IMR-90 (cell line): ENCODE measurements around the gene CERS6. TPM values are rescaled to one million over a fixed set of nuclear protein-coding genes. Genes with fewer than 3 reads are reported as not detected.

Experiments used
- ATAC-seq: fragments of 200-7000 bp; cut with Tn5 transposase; 2 replicates; pipeline ENCODE4 v1.9.1; 2020; ENCODE audit warnings: low read depth, mild to moderate bottlenecking, moderate library complexity
- BruUV-seq: library from RNA; stranded (reverse); fragments of 400-500 nt; replicated peaks from 2 replicates; lab custom pipeline; 2021; lab: Mats Ljungman, UMichigan
- CTCF ChIA-PET: fragments of 300-600 bp; formaldehyde crosslinking; extraction: SDS; loops from one replicate; lab custom pipeline; 2021; ENCODE audit warnings: antibody characterized with exemption; lab: Yijun Ruan, JAX
- POLR2A ChIA-PET: fragments of 300-600 bp; sonication (Branson Sonifier 250); formaldehyde crosslinking; loops from one replicate; lab custom pipeline; 2022; ENCODE audit warnings: antibody characterized with exemption; ENCODE audit not compliant: unreplicated experiment; lab: Charles Lee
- DNase-seq: peaks from one replicate; pipeline ENCODE4 v3.0.0; 2013
- H2AFZ ChIP-seq: replicated peaks from 2 replicates; pipeline ENCODE3; 2013; ENCODE audit warnings: low read length, mild to moderate bottlenecking; ENCODE audit not compliant: poor library complexity
- H2AK5ac ChIP-seq: 2 replicates; pipeline ENCODE4 v1.6.1; 2013; ENCODE audit warnings: low read depth, low read length, inconsistent platforms
- H2AK9ac ChIP-seq: replicated peaks from 2 replicates; pipeline ENCODE3; 2013; ENCODE audit warnings: mild to moderate bottlenecking, low read depth, low read length, moderate library complexity; ENCODE audit not compliant: poor library complexity
- H2BK120ac ChIP-seq: 2 replicates; pipeline ENCODE4 v1.6.1; 2013; ENCODE audit warnings: low read depth, low read length, inconsistent platforms
- H2BK15ac ChIP-seq: 3 replicates; pipeline ENCODE4 v1.6.1; 2013; ENCODE audit warnings: low read depth, low read length, inconsistent platforms
- H2BK20ac ChIP-seq: 2 replicates; pipeline ENCODE4 v1.6.1; 2013; ENCODE audit warnings: low read depth, mild to moderate bottlenecking, inconsistent platforms, low read length, moderate library complexity
- H2BK5ac ChIP-seq: 2 replicates; pipeline ENCODE4 v1.6.1; 2013; ENCODE audit warnings: mild to moderate bottlenecking, low read depth, low read length, inconsistent platforms; ENCODE audit not compliant: poor library complexity, severe bottlenecking
- H3K14ac ChIP-seq: replicated peaks from 2 replicates; pipeline ENCODE4 v1.6.1; 2013; ENCODE audit warnings: low read depth, low read length, inconsistent platforms
- H3K18ac ChIP-seq: 2 replicates; pipeline ENCODE4 v1.6.1; 2013; ENCODE audit warnings: low read depth, low read length, control low read depth
- H3K23ac ChIP-seq: 2 replicates; pipeline ENCODE4 v1.6.1; 2013; ENCODE audit warnings: low read depth, low read length, inconsistent platforms
- H3K27ac ChIP-seq: 2 replicates; pipeline ENCODE4 v1.5.1; 2013; ENCODE audit warnings: mild to moderate bottlenecking, control low read depth, low read length; ENCODE audit not compliant: insufficient read depth
- H3K27me3 ChIP-seq: 2 replicates; pipeline ENCODE4 v1.6.1; 2013; ENCODE audit warnings: low read length; ENCODE audit not compliant: control insufficient read depth, insufficient read depth
- H3K36me3 ChIP-seq: 2 replicates; pipeline ENCODE4 v1.6.1; 2013; ENCODE audit warnings: low read length, mixed read lengths; ENCODE audit not compliant: control insufficient read depth, insufficient read depth
- H3K4ac ChIP-seq: 2 replicates; pipeline ENCODE4 v1.6.1; 2013; ENCODE audit warnings: low read depth, low read length, inconsistent platforms
- H3K4me1 ChIP-seq: 2 replicates; pipeline ENCODE4 v1.6.1; 2013; ENCODE audit warnings: low read length, mixed read lengths; ENCODE audit not compliant: control insufficient read depth, insufficient read depth
- H3K4me2 ChIP-seq: 2 replicates; pipeline ENCODE4 v1.6.1; 2013; ENCODE audit warnings: low read depth, mild to moderate bottlenecking, control low read depth, low read length, moderate library complexity
- H3K4me3 ChIP-seq: 2 replicates; pipeline ENCODE4 v1.5.1; 2013; ENCODE audit warnings: low read depth, mild to moderate bottlenecking, control low read depth, low read length, moderate library complexity; ENCODE audit not compliant: insufficient read depth
- H3K56ac ChIP-seq: 2 replicates; pipeline ENCODE4 v1.6.1; 2013; ENCODE audit warnings: low read length, inconsistent platforms; ENCODE audit not compliant: insufficient read depth; ENCODE audit errors: extremely low read depth
- H3K79me1 ChIP-seq, 2 experiments: 2 replicates each; pipeline ENCODE4 v1.6.1; 2013; ENCODE audit warnings: low read length in 2 of 2, inconsistent platforms in 1 of 2, low read depth in 1 of 2
- H3K9ac ChIP-seq: 2 replicates; pipeline ENCODE4 v1.6.1; 2013; ENCODE audit warnings: low read depth, low read length, control low read depth
- H3K9me1 ChIP-seq: 2 replicates; pipeline ENCODE4 v1.6.1; 2013; ENCODE audit warnings: low read length, inconsistent platforms; ENCODE audit not compliant: insufficient read depth
- H3K9me3 ChIP-seq: 2 replicates; pipeline ENCODE4 v1.6.1; 2013; ENCODE audit warnings: low read length; ENCODE audit not compliant: control insufficient read depth, insufficient read depth
- H4K20me1 ChIP-seq: 2 replicates; pipeline ENCODE4 v1.6.1; 2013; ENCODE audit warnings: low read length, inconsistent platforms; ENCODE audit not compliant: insufficient read depth
- H4K5ac ChIP-seq: 2 replicates; pipeline ENCODE4 v1.6.1; 2013; ENCODE audit warnings: mild to moderate bottlenecking, low read depth, low read length, control low read depth
- H4K8ac ChIP-seq, 2 experiments: 2 replicates each; pipeline ENCODE4 v1.6.1; 2013; ENCODE audit warnings: low read depth in 2 of 2, low read length in 2 of 2, control low read depth in 1 of 2, inconsistent platforms in 1 of 2
- H4K91ac ChIP-seq: 2 replicates; pipeline ENCODE4 v1.6.1; 2013; ENCODE audit warnings: low read depth, low read length, inconsistent platforms; ENCODE audit not compliant: insufficient read depth
- MXI1 ChIP-seq: IDR thresholded peaks from 2 replicates; pipeline ENCODE4 v1.6.1; 2012; ENCODE audit warnings: low read depth, mild to moderate bottlenecking, low read length, moderate library complexity, borderline replicate concordance
- POLR2A ChIP-seq: IDR thresholded peaks from 2 replicates; pipeline ENCODE4 v1.6.1; 2012; ENCODE audit warnings: mild to moderate bottlenecking, low read depth, low read length
- RAD21 ChIP-seq: IDR thresholded peaks from 2 replicates; pipeline ENCODE4 v1.6.1; 2012; ENCODE audit warnings: low read length, improper control_type of control experiment
- WGBS, 2 experiments: methylation state at CpG; one replicate each; pipeline versions ENCODE4 v1.1.5 to v1.1.7; 2013; ENCODE audit warnings: missing lambda C conversion rate in 2 of 2; ENCODE audit not compliant: insufficient read length in 1 of 2; ENCODE audit errors: extremely low coverage in 2 of 2; 5-methylcytosine and 5-hydroxymethylcytosine counted together
- dilution Hi-C: fragments of 300-500 bp; cut with HindIII; formaldehyde crosslinking; loops from one replicate; pipeline ENCODE4 v1.14.3; 2018; ENCODE audit warnings: low sequenced_read_pairs; ENCODE audit not compliant: unreplicated experiment
- in situ Hi-C: fragments of 300-500 bp; cut with MboI; formaldehyde crosslinking; loops from 3 replicates; pipeline ENCODE4 v1.14.3; 2019; ENCODE audit warnings: low sequenced_read_pairs, inconsistent platforms, mixed read lengths
- intact Hi-C: fragments of 100-400 bp; cut with micrococcal nuclease; formaldehyde crosslinking; loops from 2 replicates; pipeline ENCODE4 v1.10.0; 2022
- polyA plus RNA-seq, 3 experiments: library from polyadenylated mRNA; depleted of rRNA; stranded (reverse); fragments of >200 nt; gene quantifications; 2 replicates each; pipeline ENCODE4 v1.2.3, GENCODE V29; 2012; ENCODE audit warnings: low replicate concordance in 1 of 3
- total RNA-seq: library from RNA; depleted of rRNA; stranded (reverse); fragments of >200 nt; gene quantifications from 2 replicates; pipeline ENCODE4 v1.2.3, GENCODE V29; 2012

Gene CERS6
- total and polyA plus RNA-seq, 2 of the 4 experiments (the other 2 are of a cell fraction): 2.1 to 5.7 TPM

DNA sequence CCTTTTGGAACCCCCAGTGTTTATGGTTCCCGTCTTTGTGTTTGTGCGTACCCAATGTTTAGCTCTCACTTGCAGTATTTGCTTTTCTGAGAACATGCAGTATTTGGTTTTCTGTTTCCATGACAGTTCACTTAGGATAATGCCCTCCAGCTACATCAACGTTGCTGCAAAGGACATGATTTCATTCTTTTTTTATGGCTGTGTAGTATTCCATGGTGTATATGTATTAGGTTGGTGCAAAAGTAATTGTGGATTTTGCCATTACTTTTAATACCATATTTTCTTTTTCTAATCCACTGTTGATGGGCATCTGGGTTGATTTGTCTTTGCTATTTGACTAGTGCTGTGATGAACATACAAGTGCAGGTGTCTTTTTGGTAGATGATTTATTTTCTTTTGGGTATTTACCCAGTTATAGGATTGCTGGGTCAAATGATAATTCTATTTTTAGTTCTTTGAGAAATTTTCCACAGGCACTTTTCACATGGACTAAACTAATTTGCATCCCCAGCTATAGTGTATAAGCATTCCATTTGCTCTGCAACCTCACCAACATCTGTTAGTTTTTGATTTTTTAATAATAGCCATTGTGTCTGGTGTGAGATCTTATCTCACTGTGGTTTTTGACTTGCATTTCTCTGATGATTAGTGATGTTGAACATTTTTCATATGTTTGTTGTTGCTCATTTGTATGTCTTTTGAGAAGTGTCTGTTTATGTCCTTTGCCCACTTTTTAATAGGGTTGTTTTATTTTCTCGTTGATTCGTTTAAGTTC lies 63.6 kb downstream of the CERS6 start:
- intact Hi-C loops: no loop called here
- H2BK15ac ChIP-seq: no peak overlapping the region
- ATAC-seq (no peak), DNase-seq (no peak)
- TF ChIP-seq POLR2A (no peak), RAD21 (no peak), MXI1 (no peak)
- H3K4me3 ChIP-seq: no peak overlapping the region
- BruUV-seq: no TSS peak
- H3K18ac ChIP-seq: no peak overlapping the region
- no peak overlapping the region for H3K27ac ChIP-seq
- H2BK20ac ChIP-seq: no peak overlapping the region
- ChIA-PET POLR2A (no interaction called here), CTCF (no interaction called here)
- no peak overlapping the region for H2BK5ac ChIP-seq
- H4K91ac ChIP-seq: no peak overlapping the region
- H3K36me3 ChIP-seq: no peaks in the 10 kb centered on the region
- H3K9me1 ChIP-seq: no peaks in the 10 kb centered on the region
- in situ Hi-C loops: no loop called here
- dilution Hi-C loops: no loop called here
- H3K56ac ChIP-seq: no peak overlapping the region
- no peak overlapping the region for H4K5ac ChIP-seq
- no CpG with 5 or more reads among the region's 5 CpGs for WGBS, 2 experiments
- H4K8ac ChIP-seq: no peak overlapping the region
- no peak overlapping the region for H2BK120ac ChIP-seq
- no peaks in the 10 kb centered on the region for H3K27me3 ChIP-seq
- no peaks in the 10 kb centered on the region for H4K20me1 ChIP-seq
- H2AFZ ChIP-seq: no peak overlapping the region
- H3K4me1 ChIP-seq: peaks cover 13% of the 10 kb centered on the region
- no peak overlapping the region for H3K9ac ChIP-seq
- H2AK5ac ChIP-seq: no peak overlapping the region
- no peak overlapping the region for H3K14ac ChIP-seq
- H3K4ac ChIP-seq: no peak overlapping the region
- H3K79me1 ChIP-seq: 0 out of 4 replicates have a peak, but pooled peaks cover 0 to 5% of the 10 kb centered on the region in 2 experiments
- H3K4me2 ChIP-seq: no peak overlapping the region
- H2AK9ac ChIP-seq: no peak overlapping the region
- no peak overlapping the region for H3K23ac ChIP-seq
- no peaks in the 10 kb centered on the region for H3K9me3 ChIP-seq
